Measurements from ENCODE around the gene JMJD8. TPM values are rescaled to one million over a fixed set of nuclear protein-coding genes. Genes with fewer than 3 reads are reported as not detected.

The JMJD8 gene
- total and polyA plus RNA-seq, 9 of the 15 experiments (the other 6 are each of a cell fraction or from before 2014, with no cell fraction given), result 1.2 to 50.6 (median 29.3) TPM

DNA sequence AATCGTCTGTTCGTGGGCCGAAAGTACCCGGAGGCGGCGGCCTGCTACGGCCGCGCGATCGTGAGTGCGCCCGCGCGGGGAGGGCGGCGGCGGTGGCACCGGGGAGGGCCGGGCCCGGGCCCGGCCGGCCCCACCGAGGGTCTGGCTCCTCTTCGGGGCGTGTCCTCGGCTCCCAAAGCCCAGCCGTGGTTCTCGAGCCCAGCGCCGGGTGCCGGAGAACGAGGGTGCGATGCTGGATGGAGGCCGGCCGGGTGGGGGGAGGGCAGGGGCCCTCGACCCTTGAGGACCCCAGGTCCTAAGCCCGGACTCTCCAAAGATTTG, 3.5 kb downstream of the JMJD8 start:
- Histone ChIP-seq H3K9me3 (replicated peaks; ENCODE audit: control insufficient read depth, insufficient read depth, low read depth, low read length) (no peaks in the 10 kb centered on the region), H3K9ac (ENCODE audit: insufficient read depth in 1 of 2, low read depth in 2 of 2, low read length in 2 of 2) (peak overlapping the region; percentile 83 to 98), H3K79me2 (ENCODE audit: control insufficient read depth, insufficient read depth, low read length) (peaks cover 41% of the 10 kb centered on the region), H3K27me3 (ENCODE audit: control insufficient read depth in 2 of 2, insufficient read depth in 2 of 2, low read length in 2 of 2) (no peaks in the 10 kb centered on the region), H3K27ac (ENCODE audit: extremely low read depth, low read depth, low read length) (peak overlapping the region; percentile 89), H3K4me3 (peak overlapping the region; percentile 98), H3K36me3 (ENCODE audit: control insufficient read depth, insufficient read depth, low read length) (peaks cover 42% of the 10 kb centered on the region), H3K4me2 (ENCODE audit: insufficient read depth, low read length) (peak overlapping the region; percentile 75), H2AFZ (ENCODE audit: low read depth, low read length) (no peak overlapping the region; the same call in 1 of the 2 replicates), H4K20me1 (replicated peaks; ENCODE audit: control insufficient read depth, insufficient read depth, low read length) (peaks cover 21% of the 10 kb centered on the region), H3K9me1 (ENCODE audit: control insufficient read depth, insufficient read depth, low read length) (peaks cover 11% of the 10 kb centered on the region), H3K4me1 (replicated peaks in 1 of 2; ENCODE audit: control insufficient read depth in 2 of 2, insufficient read depth in 2 of 2, low read length in 2 of 2) (peaks cover 33 to 98% of the 10 kb centered on the region in 2 experiments)
- FAIRE-seq, result no peak
- ATAC-seq, result no peak
- intact Hi-C loops (cut with micrococcal nuclease), result loop anchor here (5.0 kb wide), 1 partner anchor 283 kb away; the partner anchor contains the start of gene NME4
- DNase-seq (ENCODE audit: extremely low read depth in 1 of 4, low spot score in 3 of 4), result peak in 1 of 4 experiments; percentile 34
- in situ Hi-C loops (cut with MboI), result no loop called here
- ChIA-PET CTCF (ENCODE audit: low intra/inter-chr PET ratio) (no interaction called here), POLR2A (interaction anchor here (0.5 to 1.8 kb wide), 10 partner anchors 10 to 1118 kb away, joined by 3 to 10 read pairs (median 3); partner anchors contain the start of genes WDR24 and WFIKKN1)
- WGBS (ENCODE audit: insufficient coverage, low coverage, missing lambda C conversion rate), result 3% methylated on average over 19 of the region's 38 CpGs
- no TSS peak for BruUV-seq (replicated peaks)
- TF ChIP-seq ZNF239 (CRISPR knock-in tag; IDR thresholded peaks at IDR 0.05), result no peak
- 0 out of 4 replicates have a peak, but pooled peaks of 1 of the 2 experiments have one; percentile 63 for TF ChIP-seq ZNF639 (CRISPR knock-in tag; conservative IDR thresholded peaks at IDR 0.05 in 1 of 2, IDR thresholded peaks at IDR 0.05 in 1 of 2)
- no peak for TF ChIP-seq BRCA1 (IDR thresholded peaks at IDR 0.05)
- no peak for TF ChIP-seq BRCA1 (CRISPR knock-in tag; IDR thresholded peaks at IDR 0.05)
- TF ChIP-seq IRF9 (tag; IDR thresholded peaks at IDR 0.05), result no peak
- TF ChIP-seq HDAC6 (IDR thresholded peaks at IDR 0.05; ENCODE audit: low read depth, low read length), result no peak
- no peak for TF ChIP-seq NR2C2 (CRISPR knock-in tag; IDR thresholded peaks at IDR 0.05)
- peak; percentile 9; the same call in 1 of the 2 replicates for TF ChIP-seq NR2C2 (tag; IDR thresholded peaks at IDR 0.05)
- TF ChIP-seq SREBF2 (CRISPR knock-in tag; IDR thresholded peaks at IDR 0.05), result no peak
- TF ChIP-seq THRAP3 (IDR thresholded peaks at IDR 0.05; ENCODE audit: borderline replicate concordance), result no peak

Data from K562 (cell line).